HUES64 (cell line): Measurements from ENCODE around the gene MVB12A. TPM values are rescaled to one million over a fixed set of nuclear protein-coding genes. Genes with fewer than 3 reads are reported as not detected.

Experiments
- H3K27ac ChIP-seq: 2 replicates; pipeline ENCODE4 v1.7.0; 2013; ENCODE audit warnings: low read depth, low read length, inconsistent platforms
- H3K27me3 ChIP-seq: 2 replicates; pipeline ENCODE4 v1.6.1; 2013; ENCODE audit warnings: mild to moderate bottlenecking, low read length; ENCODE audit not compliant: insufficient read depth
- H3K36me3 ChIP-seq: 2 replicates; pipeline ENCODE4 v1.6.1; 2013; ENCODE audit warnings: mild to moderate bottlenecking, low read length; ENCODE audit not compliant: insufficient read depth
- H3K4me1 ChIP-seq: 2 replicates; pipeline ENCODE4 v1.6.1; 2013; ENCODE audit warnings: mild to moderate bottlenecking, low read length, moderate library complexity; ENCODE audit not compliant: insufficient read depth
- H3K4me3 ChIP-seq: 2 replicates; pipeline ENCODE4 v1.5.1; 2013; ENCODE audit warnings: mild to moderate bottlenecking, low read length, moderate library complexity
- H3K9ac ChIP-seq: 2 replicates; pipeline ENCODE4 v1.6.1; 2013; ENCODE audit warnings: mild to moderate bottlenecking, low read depth, low read length
- H3K9me3 ChIP-seq: 2 replicates; pipeline ENCODE4 v1.6.1; 2013; ENCODE audit warnings: low read depth, low read length; ENCODE audit not compliant: insufficient read depth
- WGBS: fragments of 150-250, 120-280 bp; methylation state at CpG from one replicate; pipeline ENCODE4 v1.1.7; 2013; ENCODE audit warnings: missing lambda C conversion rate; 5-methylcytosine and 5-hydroxymethylcytosine counted together
- polyA plus RNA-seq, 2 experiments: library from polyadenylated mRNA; stranded (reverse); fragments of 50-300 nt; gene quantifications; one replicate each; pipeline ENCODE4 v1.2.3, GENCODE V29; 2013

The MVB12A gene
- 31.2 TPM for polyA plus RNA-seq (2013, experiment 1 of 2)
- polyA plus RNA-seq (2013, experiment 2 of 2): 41.1 TPM

- under 1% methylated on average over 85 of the region's 85 CpGs for WGBS
- Histone ChIP-seq H3K4me3 (peak within 1 kb of the TSS; percentile 79), H3K9ac (peak within 1 kb of the TSS; percentile 56), H3K36me3 (no peaks in the 10 kb centered on the region; the same call in none of the 2 replicates), H3K27me3 (no peaks in the 10 kb centered on the region; the same call in 1 of the 2 replicates), H3K27ac (peak within 1 kb of the TSS; percentile 68; the same call in 1 of the 2 replicates), H3K9me3 (no peaks in the 10 kb centered on the region), H3K4me1 (peaks cover 20% of the 10 kb centered on the region; the same call in 1 of the 2 replicates)
Measured at GRCh38 chr19:17419621-17420474, at the start of gene MVB12A. TSS of gene MVB12A (plus strand) at chr19:17420047. CDS start at chr19:17420136, 89 bp downstream.

DNA sequence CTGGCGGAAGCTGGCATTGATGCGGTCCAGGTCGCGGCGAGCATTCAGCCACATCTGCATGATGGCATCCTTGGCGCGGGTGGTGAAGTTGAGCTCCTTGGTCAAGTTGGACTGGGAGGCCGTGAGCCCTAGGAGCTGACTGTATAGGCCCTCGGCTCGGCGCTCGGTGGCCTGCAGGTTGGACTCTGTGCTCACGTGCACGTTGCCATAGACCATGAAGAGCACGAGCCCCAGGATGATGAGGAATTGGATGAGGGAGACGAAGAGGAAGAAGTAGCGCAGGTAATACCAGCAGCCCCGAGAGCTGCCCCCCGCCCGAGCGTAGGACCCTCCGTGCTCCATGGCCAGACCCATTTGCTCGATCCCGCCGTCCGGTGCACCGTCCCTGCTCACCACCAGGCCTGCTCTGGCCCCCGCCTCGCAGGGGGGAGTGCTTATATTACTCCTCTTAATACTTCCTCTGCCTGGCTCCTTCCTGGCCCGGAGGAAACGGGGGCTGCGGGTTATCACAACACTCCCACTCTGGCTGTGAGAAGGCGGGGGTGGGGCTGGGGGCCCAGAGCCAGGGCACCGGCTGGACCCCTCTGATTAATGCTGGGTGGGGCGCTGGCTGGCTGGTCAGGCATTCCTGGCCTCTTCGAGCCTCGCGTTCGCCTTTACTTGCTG lies 42.8 kb upstream of the MVB12A start, which contains the start of gene PLVAP:
Gene PLVAP, minus strand, starts transcription at position 408 of the 666 bp plus-strand sequence. Its CDS starts 54 bp downstream, at position 354.
- H3K4me3 ChIP-seq: no peak within 1 kb of the TSS
- H3K9me3 ChIP-seq: peaks cover 5% of the 10 kb centered on the region; the same call in 1 of the 2 replicates
- no peak within 1 kb of the TSS for H3K27ac ChIP-seq
- no peak within 1 kb of the TSS for H3K9ac ChIP-seq
- no peaks in the 10 kb centered on the region for H3K27me3 ChIP-seq
- 92% methylated on average over 39 of the region's 39 CpGs for WGBS
- H3K36me3 ChIP-seq: no peaks in the 10 kb centered on the region
- peaks cover 5% of the 10 kb centered on the region; the same call in 1 of the 2 replicates for H3K4me1 ChIP-seq

DNA sequence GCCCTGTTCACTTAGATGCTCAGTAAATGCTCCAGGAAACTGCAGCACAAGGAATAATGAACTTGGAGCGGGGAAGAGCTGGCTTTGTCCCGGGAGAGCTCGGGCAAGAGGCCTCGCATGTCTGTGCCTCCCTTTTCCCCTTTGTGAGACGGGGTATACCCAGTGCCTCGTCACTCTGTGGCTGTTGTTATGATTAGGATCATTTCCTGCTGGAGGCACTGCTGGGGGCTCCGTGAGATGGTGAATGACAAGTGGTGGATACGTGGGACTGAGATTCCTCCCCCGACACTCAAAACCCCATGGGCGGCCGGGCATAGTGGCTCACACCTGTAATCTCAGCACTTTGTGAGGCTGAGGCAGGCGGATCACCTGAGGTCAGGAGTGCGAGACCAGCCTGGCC lies 41.6 kb upstream of the MVB12A start:
- H3K27ac ChIP-seq: no peak overlapping the region

GRCh38 chr19:17379221-17379631 lies 40.6 kb upstream of the MVB12A start:
- WGBS: 42% methylated on average over 14 of the region's 14 CpGs
- Histone ChIP-seq H3K9ac (no peak overlapping the region), H3K36me3 (no peaks in the 10 kb centered on the region), H3K9me3 (peaks cover 5% of the 10 kb centered on the region; the same call in 1 of the 2 replicates), H3K4me3 (no peak overlapping the region), H3K27me3 (no peaks in the 10 kb centered on the region), H3K27ac (no peak overlapping the region; the same call in 1 of the 2 replicates), H3K4me1 (peaks cover 11% of the 10 kb centered on the region; the same call in 1 of the 2 replicates)

More for the DNA sequence above, 41.6 kb upstream of the MVB12A start:
- no peaks in the 10 kb centered on the region for H3K27me3 ChIP-seq
- peaks cover 5% of the 10 kb centered on the region; the same call in 1 of the 2 replicates for H3K9me3 ChIP-seq
- H3K4me3 ChIP-seq: no peak overlapping the region
- H3K36me3 ChIP-seq: no peaks in the 10 kb centered on the region
- no peak overlapping the region for H3K9ac ChIP-seq
- 79% methylated on average over 13 of the region's 13 CpGs for WGBS
- H3K4me1 ChIP-seq: peaks cover 11% of the 10 kb centered on the region; the same call in 1 of the 2 replicates

DNA sequence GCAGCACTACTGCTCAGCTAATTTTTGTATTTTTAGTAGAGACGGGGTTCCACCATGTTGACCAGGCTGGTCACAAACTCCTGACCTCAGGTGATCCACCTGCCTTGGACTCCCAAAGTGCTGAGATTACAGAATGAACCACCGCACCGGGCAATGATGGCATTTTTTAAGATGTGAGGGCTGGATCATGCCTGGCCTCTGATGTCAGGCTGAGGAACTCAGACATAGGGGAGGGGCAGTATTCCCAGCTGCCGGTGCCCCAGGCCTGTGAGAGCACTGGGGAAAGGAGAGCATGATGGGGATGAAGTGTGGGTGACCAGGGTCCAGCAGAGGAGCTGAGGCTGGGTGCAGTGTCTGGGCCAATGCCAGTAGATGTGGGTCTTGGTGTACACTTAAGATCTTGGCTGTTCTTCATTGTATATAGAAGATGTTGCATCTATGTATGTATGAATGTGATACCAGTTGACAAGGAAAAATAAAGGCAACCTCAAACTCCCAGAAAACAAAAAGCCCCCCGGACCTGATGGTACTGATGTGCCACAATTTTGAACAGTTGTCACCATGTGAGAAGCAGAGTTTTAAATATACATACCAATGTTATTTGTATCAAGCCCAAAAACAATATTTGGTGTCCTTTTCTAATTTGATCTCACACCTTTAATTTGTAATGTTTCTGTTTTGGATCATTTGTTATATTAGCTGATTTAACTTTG lies 39.3 kb upstream of the MVB12A start:
- WGBS: 94% methylated on average over 5 of the region's 5 CpGs
- no peak overlapping the region for H3K4me3 ChIP-seq
- H3K36me3 ChIP-seq: no peaks in the 10 kb centered on the region
- no peaks in the 10 kb centered on the region for H3K27me3 ChIP-seq
- H3K9ac ChIP-seq: no peak overlapping the region
- peaks cover 5% of the 10 kb centered on the region; the same call in 1 of the 2 replicates for H3K9me3 ChIP-seq
- H3K27ac ChIP-seq: no peak overlapping the region
- H3K4me1 ChIP-seq: peaks cover 11% of the 10 kb centered on the region; the same call in 1 of the 2 replicates

GRCh38 chr19:17385878-17386611 lies 33.8 kb upstream of the MVB12A start:
- Histone ChIP-seq H3K9me3 (0 out of 2 replicates have a peak, but pooled peaks cover 2% of the 10 kb centered on the region), H3K27me3 (peaks cover 6% of the 10 kb centered on the region), H3K9ac (no peak overlapping the region), H3K36me3 (no peaks in the 10 kb centered on the region), H3K27ac (no peak overlapping the region), H3K4me1 (peaks cover 6% of the 10 kb centered on the region; the same call in 1 of the 2 replicates), H3K4me3 (no peak overlapping the region)
- 39% methylated on average over 19 of the region's 20 CpGs for WGBS

DNA sequence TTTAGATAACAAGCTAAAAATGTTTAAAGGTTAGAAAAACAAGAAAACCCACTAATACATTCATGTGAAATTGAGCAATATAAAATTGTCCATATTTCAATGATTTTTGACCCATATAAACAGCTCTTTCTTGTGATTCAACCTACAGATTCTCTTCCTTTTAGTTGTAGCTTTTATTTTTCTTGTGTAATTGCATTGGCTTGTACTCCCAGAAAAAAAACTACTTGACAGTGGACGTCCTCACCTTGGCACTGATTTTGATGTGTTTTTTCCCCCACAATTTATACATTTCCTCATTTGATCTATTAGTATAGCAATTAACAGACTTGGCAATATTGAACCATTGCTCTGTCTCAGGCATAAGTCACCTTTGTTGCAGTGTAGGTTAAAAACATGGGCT lies 30.6 kb upstream of the MVB12A start:
- Histone ChIP-seq H3K27me3 (peaks cover 6% of the 10 kb centered on the region), H3K27ac (no peak overlapping the region), H3K9ac (no peak overlapping the region), H3K4me1 (no peaks in the 10 kb centered on the region), H3K9me3 (0 out of 2 replicates have a peak, but pooled peaks cover 2% of the 10 kb centered on the region), H3K36me3 (no peaks in the 10 kb centered on the region), H3K4me3 (no peak overlapping the region)
- 57% methylated on average over 1 of the region's 1 CpG for WGBS

DNA sequence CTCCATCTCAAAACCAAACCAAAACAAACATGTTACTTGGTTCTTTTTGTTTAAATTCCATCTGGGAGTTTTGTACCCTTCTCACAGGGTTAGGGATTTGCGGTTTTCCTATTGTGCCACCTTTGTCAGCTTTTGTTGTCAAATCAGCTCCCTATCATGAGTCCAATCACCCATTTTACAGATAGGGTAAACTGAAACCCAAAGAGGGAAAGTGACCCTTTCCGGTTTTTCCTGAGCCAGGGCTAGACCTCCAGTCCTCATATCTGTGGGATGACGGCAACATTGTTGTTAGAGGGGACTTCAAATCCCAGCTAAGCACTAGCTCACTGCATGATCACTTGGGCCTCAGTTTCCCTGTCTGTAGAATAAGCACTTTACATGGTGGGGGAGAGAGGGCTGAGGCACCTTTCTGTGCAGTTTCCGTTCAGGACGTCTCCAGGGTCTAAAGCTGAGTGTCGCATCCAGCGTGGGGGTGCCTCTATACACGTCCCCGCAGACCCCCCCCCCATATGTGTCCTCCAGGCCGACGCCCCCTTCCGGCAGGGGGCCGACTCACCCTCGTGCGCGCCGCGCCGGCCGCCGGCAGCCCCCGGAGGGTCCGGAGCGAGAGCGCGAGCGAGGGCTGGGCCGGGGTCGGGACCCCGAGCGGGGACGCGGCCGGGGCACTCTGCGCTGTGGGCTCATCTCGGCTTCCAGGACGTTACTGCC lies 29.7 kb upstream of the MVB12A start:
- Histone ChIP-seq H3K36me3 (no peaks in the 10 kb centered on the region), H3K9ac (peak overlapping the region; percentile 43), H3K9me3 (0 out of 2 replicates have a peak, but pooled peaks cover 2% of the 10 kb centered on the region), H3K4me1 (no peaks in the 10 kb centered on the region), H3K27ac (no peak overlapping the region), H3K4me3 (peak overlapping the region; percentile 77), H3K27me3 (peaks cover 6% of the 10 kb centered on the region)
- 7% methylated on average over 37 of the region's 37 CpGs for WGBS

- Histone ChIP-seq H3K9ac (peak overlapping the region; percentile 43), H3K27me3 (peaks cover 6% of the 10 kb centered on the region), H3K36me3 (no peaks in the 10 kb centered on the region), H3K27ac (no peak overlapping the region), H3K4me3 (peak overlapping the region; percentile 77), H3K4me1 (no peaks in the 10 kb centered on the region), H3K9me3 (0 out of 2 replicates have a peak, but pooled peaks cover 2% of the 10 kb centered on the region)
- WGBS: under 1% methylated on average over 50 of the region's 50 CpGs
Measured at GRCh38 chr19:17390665-17391370, 29.0 kb upstream of the MVB12A start.
